GM19463 (cell line): ENCODE data around the gene RPS17.

ENCODE experiments used
- ATAC-seq: cut with Tn5 transposase; IDR thresholded peaks from one replicate; pipeline ENCODE4 v1.9.1; 2021; ENCODE audit warnings: mild to moderate bottlenecking, moderate library complexity; ENCODE audit not compliant: unreplicated experiment

Gene RPS17

DNA sequence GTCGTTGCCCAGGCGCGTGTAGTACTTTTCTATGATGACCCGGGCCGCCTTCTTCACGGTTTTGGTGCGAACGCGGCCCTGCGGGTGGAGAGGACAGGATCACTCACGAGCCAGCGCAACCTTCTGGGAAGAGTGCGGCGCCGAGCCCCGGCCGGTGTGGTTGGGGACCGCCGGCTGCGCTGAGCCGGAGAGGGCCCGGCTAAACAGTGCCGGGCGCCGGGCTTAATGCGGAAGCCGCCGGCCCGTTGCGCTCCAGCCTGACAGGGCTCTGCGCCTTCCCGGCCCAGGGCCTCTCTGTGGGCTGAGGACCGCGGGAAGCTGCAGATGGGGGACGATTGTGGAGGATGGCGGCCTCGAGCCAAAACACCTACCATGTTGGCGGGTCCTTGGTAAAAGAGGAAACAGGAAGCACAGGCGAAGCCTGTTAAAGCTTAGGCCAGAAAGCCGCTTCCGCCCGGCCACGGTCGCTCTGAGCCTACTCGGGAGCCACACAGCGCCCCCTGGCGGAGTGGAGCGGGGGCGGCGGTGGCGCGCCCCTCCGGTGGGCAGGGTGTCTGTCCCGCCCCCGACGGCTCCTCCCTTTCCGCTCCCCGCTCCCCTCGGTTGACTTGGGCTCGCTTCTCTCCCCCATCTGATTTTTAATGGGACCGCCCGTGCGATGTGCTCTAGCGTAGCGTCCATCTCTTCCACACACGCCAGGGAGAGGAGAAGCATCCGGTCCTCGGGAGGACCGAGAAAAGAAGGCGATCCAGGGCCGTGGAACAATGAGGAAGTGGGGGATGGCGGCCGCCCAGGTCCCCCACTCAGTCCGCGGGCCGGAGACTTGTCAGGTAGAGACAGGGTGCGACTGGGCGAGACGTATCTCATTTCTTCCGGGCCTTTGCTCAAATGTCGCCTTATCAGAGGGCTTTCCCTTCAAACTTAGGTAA is at the start of gene RPS17:
TSS of gene RPS17 (minus strand) at position 403 of the 929 bp plus-strand sequence. CDS start at position 374, 29 bp downstream.
- ATAC-seq: peak; percentile 96

DNA sequence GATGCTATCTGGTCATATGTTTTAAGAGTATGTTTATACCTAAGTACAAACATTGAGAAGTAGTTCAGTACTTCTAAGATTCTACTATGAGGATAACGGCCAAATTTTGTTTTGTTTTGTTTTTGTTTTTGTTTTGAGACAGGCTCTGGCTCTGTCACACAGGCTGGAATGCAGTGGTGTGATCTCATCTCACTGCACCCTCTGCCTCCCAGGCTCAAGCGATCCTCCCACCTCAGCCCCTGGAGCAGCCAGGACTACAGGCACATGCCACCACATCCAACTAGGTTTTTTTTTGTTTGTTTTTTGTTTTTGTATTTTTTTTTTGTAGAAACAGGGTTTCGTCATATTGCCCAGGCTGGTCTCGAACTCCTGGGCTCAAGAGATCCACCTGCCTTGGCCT is 47.5 kb upstream of the RPS17 start:
- no peak for ATAC-seq

GRCh38 chr15:82585072-82585471 is 44.8 kb upstream of the RPS17 start:
- ATAC-seq: no peak

DNA sequence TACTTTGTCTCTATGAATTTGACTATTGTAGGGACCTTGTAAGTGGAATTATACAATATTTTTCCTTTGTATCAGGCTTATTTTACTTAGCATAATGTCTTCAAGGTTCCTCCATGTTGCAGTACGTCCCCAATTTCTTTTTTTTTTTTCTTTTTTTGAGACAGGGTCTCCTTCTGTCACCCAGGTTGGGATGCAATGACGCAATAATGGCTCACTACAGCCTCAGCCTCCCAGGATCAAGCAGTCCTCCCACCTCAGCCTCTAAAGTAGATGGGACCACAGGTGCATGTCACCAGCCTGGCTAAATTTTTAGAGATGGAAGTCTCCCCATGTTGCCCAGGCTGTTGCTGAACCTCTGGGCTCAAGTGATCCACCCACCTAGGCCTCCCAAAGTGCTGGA is 40.5 kb upstream of the RPS17 start:
- no peak for ATAC-seq

- ATAC-seq: no peak
Measured at GRCh38 chr15:82575335-82575734, 35.1 kb upstream of the RPS17 start.

GRCh38 chr15:82572986-82573385 is 32.7 kb upstream of the RPS17 start:
- no peak for ATAC-seq

GRCh38 chr15:82572311-82572710 is 32.1 kb upstream of the RPS17 start:
- ATAC-seq: no peak

- no peak for ATAC-seq
Measured at GRCh38 chr15:82571722-82572222, 31.5 kb upstream of the RPS17 start.

DNA sequence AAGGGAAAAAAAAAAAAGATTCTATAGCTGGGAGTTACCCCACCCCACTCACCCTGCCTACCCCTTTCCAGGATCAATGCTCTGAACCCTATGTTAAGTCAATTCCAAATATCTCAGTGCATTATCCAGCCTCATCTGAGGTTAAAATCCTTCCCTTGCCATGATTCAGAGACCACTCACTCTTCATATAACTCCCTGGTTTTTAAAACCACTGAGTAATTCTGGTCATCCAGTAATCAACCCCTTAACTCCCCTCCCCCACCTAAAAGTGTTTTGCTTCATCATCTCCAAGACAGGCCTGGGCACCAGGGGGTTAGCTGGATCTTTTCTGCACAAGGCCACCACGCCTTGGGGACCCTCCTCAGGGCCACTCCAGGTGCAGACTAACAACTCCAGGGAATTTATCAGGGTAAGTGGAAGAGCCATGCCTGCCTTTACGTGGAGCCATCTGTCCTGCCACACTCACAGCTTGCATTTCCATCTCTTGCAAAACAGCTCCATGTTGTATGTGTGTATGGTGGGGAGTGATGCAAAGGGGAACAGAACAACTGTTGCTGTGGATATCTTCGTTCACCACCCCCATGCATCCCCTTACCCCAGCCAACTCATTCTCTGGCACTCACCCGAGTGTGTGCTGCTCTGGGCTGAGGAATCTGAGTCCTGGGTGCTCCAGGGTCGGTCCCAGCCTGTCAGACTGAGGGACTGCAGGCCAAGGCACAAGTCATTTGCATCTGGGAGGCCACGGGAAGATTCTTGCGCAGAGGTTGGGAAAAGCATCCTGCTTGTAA is 30.7 kb upstream of the RPS17 start:
- no peak for ATAC-seq

DNA sequence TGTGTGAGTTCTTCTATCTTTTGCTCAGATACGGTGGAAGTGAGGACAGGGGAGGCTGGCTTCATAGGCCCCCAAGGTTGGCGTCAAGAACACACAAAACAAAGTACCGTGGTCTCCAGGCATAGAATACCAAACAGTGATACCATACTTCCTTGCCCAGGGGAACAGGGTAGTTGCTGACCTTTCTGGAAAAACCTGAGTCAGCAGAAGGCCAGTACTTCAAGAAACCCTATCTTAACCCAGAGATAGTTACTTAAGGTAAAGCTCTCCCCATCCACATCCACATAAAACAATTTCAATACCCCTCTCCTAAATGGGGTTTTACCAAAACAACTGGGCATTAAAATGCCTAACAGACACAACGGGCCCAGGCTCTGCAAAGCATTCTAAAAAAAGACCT is 29.6 kb upstream of the RPS17 start:
- ATAC-seq: no peak

DNA sequence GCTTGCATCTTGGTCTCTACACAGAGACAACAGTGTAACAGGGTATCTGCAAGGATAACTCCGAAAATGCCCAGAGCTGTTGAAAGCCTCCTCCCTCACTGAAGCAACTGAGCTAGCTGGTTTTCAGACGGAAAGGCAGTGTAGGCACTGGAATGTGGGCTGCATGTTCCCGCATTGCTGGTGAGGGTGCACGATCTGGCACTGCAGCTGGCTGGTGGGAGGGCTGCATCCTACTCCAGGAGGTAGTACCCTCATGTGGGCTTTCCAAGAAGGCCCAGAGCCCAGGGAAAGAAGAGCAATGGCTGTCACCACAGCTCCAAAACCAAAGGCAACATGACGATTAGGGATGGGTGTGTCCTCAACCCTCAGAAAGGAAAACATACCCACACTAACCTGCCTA is 28.7 kb upstream of the RPS17 start:
- ATAC-seq: no peak

GRCh38 chr15:82567661-82568060 is 27.4 kb upstream of the RPS17 start:
- ATAC-seq: no peak

DNA sequence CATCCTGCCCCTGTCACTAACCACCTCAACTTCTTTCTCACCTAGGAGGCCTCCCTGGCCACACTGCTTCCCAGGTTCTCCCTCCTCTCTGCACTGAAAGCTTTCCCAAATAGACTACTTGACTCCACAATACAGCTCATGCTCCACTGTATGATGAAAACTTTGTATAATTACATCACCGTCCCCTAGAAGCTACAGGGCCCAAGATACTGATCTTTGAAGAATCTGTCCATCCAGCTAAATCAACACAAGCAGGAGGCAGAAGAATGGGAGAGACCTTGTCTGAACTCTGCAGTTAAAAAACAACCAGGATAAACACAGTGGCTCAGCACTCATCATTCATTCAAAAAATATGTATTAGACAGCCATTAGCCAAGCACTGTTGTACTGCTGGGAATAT is 26.4 kb upstream of the RPS17 start:
- ATAC-seq: no peak

- no peak for ATAC-seq
Measured at GRCh38 chr15:82558502-82558901, 18.2 kb upstream of the RPS17 start.

DNA sequence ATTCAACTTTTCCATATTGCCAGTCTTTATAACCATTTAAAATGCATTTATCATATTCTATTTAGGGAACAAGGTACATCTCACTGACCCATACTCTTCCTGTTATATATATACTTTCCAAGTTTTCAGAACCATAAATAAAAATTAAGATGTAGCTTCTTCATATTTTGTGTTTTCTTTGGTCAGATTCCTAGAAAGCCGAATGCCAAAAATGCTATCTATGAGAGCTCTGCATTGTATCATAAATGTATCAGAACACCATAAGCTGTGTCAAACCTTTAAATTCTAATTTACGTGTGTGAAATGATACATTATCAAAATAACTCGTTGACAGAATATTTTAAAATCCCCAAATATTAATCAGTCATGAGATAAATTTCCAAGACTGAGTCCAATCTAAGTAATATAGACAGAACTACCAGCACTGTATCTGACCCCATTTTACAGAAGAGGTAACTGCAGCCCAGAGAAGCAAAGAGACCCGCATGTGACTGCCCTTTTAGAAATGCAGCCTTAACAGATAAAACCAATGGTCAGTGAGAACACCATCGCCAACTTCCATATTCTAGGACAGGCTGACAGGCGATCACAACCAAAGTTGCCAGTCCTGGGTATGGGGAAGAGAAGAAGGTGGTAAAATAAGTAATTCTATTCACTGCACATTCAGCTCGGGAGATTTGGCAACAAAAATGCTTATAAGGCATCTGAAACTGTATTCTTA is 16.2 kb upstream of the RPS17 start:
- no peak for ATAC-seq

DNA sequence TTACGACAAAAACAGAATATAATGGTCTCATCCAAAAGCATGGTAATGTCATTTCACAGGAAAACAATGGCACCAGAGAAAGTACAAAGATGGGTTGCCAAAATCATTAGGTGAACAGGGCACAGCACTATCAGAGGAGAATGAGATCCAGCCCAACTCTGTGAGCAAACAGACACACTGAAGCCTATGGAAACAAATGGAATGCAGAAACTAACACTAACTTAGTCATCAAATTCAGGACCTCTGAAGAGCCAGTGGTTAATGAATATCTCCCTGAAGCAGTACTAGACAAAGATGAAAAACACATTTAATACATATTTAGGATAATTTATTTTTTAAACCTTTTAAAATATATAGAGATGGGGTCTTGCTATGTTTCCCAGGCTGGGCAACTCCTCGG is 14.6 kb upstream of the RPS17 start:
- ATAC-seq: no peak

- ATAC-seq: no peak
Measured at GRCh38 chr15:82554351-82554750, 14.1 kb upstream of the RPS17 start.

GRCh38 chr15:82553846-82554245 is 13.6 kb upstream of the RPS17 start:
- ATAC-seq: no peak

DNA sequence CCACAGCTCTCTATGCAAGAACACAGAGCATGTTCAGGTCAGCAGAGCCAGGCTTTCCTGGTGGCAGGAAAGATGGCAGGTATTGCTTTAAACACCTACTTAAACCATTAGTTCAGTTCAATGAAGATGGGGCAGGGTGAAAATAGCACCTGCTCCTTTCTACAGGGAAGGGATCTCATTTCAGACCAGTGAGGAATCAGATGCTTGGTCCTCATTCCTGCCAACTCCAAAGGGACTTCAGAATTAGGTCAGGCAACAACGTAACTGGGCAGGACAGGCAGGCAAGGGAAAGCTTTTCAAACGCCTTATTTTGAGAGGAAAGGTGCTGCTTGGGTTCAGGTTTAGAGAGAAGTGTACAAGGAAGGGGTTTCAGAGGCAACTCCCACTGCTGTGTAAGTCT is 12.6 kb upstream of the RPS17 start:
- no peak for ATAC-seq

DNA sequence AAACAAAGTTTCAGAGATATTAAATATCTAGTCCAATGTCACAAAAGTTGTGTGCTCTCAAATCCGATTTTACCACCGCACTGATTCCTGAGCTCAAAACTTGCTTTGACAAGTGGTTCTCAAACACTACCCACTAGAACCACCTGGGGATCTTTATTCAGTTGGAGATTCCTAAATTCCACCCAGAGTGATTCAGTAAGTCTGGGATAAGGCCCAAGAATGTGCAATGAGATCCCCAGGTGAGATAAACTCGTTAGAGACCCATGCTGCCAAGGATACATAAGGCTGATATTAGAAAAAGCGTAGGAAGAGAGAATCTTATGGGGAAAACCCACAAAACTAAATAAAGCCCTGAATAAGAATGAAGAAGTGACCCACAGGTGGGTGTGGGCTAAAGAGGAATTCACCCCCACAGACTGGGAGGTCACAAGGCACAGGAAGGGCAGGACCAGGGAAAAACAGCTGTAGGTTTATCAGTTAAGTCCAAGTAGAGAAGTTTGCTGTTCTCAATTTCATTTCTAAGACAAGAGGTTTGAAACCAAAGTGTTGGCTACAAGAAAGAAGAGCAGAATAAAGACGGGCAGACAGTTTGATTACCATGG is 11.5 kb upstream of the RPS17 start:
- ATAC-seq: no peak

GRCh38 chr15:82549199-82549665 is 9.0 kb upstream of the RPS17 start:
- no peak for ATAC-seq
